PC-9 (cell line): ENCODE results near the gene ANXA8L1.
"Not testable (repeated sequence)": the region's sequence is repeated elsewhere in the genome, so short reads cannot be mapped to it uniquely, and the experiment has no call there.

Source experiments
- EZH2 ChIP-seq: fragments of 200-600 bp; sonication (generic); IDR thresholded peaks from 2 replicates; pipeline ENCODE4 v1.8.0; 2017; ENCODE audit warnings: antibody characterized with exemption, low read depth
- TF ChIP-seq, protein P1 (sequence below): fragments of 200-600 bp; sonication (generic); conservative IDR thresholded peaks from 2 replicates; pipeline ENCODE4 v1.6.1; 2017; ENCODE audit warnings: mixed run types, antibody characterized with exemption, mild to moderate bottlenecking, moderate library complexity

DNA sequence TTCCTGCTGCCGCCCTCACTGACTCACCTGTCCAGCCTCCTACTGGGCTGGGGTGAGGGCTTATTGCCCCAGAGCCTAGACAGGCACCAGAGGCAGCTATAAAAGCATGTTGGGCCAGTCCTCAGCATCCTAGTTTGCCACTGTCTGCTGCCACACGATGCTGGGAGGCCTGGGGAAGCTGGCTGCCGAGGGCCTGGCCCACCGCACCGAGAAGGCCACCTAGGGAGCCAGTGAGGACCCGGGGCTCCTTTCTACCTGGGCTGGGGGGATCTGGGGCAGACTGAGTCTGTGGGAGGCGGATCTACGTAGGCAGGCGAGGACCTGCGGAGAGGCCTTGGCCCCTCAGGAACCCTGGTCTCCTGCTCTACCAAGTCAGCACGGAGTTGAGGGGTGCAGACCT, 6.6 kb upstream of the ANXA8L1 start:
- TF ChIP-seq, protein P1, sequence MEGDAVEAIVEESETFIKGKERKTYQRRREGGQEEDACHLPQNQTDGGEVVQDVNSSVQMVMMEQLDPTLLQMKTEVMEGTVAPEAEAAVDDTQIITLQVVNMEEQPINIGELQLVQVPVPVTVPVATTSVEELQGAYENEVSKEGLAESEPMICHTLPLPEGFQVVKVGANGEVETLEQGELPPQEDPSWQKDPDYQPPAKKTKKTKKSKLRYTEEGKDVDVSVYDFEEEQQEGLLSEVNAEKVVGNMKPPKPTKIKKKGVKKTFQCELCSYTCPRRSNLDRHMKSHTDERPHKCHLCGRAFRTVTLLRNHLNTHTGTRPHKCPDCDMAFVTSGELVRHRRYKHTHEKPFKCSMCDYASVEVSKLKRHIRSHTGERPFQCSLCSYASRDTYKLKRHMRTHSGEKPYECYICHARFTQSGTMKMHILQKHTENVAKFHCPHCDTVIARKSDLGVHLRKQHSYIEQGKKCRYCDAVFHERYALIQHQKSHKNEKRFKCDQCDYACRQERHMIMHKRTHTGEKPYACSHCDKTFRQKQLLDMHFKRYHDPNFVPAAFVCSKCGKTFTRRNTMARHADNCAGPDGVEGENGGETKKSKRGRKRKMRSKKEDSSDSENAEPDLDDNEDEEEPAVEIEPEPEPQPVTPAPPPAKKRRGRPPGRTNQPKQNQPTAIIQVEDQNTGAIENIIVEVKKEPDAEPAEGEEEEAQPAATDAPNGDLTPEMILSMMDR, result not testable (repeated sequence)
- TF ChIP-seq EZH2, result not testable (repeated sequence)
